Omental fat pad (tissue), 4 donors: ENCODE results near the gene HPSE2. TPM values are rescaled to one million over a fixed set of nuclear protein-coding genes. Genes with fewer than 3 reads are reported as not detected.

Source experiments
- ATAC-seq: fragments of 150-250 bp; one replicate; pipeline ENCODE4 v1.9.1; 2016; ENCODE audit warnings: mild to moderate bottlenecking, moderate library complexity; ENCODE audit not compliant: low FRiP score
- DNase-seq: peaks from one replicate; pipeline ENCODE4 v3.0.0-alpha.2; 2019; ENCODE audit warnings: low spot score
- total RNA-seq, 4 donors: library from RNA; depleted of rRNA; stranded (reverse); fragments of >200 nt; gene quantifications; one replicate each; pipeline ENCODE4 v1.1.0, GENCODE V29; 2016
- TF ChIP-seq, protein P1 (sequence below), 3 donors: fragments of 450-650 bp; IDR thresholded peaks; one replicate each; pipeline ENCODE4 v1.5.1; 2016 to 2017; ENCODE audit warnings: antibody characterized with exemption in 3 of 3, mild to moderate bottlenecking in 3 of 3, moderate library complexity in 2 of 3

The HPSE2 gene
- total RNA-seq, 4 donors from 2014 or later: 0.24 to 1.5 (median 0.46) TPM

DNA sequence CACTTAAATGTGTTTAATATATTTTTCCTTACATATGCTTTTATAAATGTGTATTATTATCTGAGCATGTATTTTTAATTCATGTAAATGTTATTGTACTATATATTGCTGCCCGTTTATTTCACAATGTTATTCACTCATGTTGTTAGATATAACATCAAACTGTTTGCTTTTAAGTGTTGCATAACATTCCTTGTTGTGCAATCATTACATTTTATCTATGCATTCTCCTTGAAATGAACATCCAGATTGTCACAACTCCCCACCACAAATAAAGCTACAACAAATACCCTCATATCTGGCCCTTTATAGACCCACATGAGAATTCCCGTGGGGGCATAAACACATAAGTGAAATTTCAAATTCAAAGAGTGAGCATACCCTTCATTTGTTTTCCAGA, 264.2 kb downstream of the HPSE2 start:
- no peak for ATAC-seq
- no peak for DNase-seq
- TF ChIP-seq, protein P1, sequence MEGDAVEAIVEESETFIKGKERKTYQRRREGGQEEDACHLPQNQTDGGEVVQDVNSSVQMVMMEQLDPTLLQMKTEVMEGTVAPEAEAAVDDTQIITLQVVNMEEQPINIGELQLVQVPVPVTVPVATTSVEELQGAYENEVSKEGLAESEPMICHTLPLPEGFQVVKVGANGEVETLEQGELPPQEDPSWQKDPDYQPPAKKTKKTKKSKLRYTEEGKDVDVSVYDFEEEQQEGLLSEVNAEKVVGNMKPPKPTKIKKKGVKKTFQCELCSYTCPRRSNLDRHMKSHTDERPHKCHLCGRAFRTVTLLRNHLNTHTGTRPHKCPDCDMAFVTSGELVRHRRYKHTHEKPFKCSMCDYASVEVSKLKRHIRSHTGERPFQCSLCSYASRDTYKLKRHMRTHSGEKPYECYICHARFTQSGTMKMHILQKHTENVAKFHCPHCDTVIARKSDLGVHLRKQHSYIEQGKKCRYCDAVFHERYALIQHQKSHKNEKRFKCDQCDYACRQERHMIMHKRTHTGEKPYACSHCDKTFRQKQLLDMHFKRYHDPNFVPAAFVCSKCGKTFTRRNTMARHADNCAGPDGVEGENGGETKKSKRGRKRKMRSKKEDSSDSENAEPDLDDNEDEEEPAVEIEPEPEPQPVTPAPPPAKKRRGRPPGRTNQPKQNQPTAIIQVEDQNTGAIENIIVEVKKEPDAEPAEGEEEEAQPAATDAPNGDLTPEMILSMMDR (IDR thresholded peaks at IDR 0.05): no peak

DNA sequence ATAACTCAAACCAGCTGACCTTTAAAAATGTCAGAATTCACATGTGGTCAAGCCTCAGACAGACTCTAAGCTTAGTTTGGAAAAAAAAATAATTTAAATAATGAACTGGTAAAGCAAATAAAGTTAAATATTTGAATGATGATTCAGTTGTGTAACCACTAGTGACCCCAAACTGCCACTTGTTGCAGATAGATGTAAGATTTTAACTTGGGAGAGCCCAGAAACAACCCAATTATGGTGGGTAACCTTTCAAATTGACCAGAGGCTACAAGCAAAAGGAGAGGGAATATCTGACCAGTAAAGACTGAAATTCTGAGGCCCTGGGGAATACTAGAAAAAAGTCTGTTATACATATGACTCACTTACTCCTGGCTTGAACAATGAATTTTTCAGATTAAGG, 268.1 kb downstream of the HPSE2 start:
- DNase-seq (no peak), ATAC-seq (no peak)
- TF ChIP-seq, protein P1 (IDR thresholded peaks at IDR 0.05): no peak

DNA sequence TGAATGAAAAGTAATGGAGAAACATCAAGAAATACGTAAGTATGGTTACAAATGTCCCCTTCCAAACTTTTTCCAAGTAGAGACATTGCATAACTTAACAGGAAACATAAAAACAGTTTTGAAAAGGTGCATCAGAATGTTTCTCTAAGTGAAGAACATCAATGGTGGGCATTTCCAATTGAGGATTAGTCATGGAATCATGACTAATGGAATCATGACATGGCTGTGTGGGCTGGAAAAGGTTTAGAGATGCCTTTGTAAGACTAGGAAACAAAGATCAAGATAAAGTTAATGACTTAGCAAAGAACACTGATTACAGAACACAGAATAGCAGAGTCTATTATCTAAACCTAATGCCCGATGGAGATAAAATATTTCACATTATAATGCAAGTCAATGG, 272.0 kb downstream of the HPSE2 start:
- ATAC-seq (no peak), DNase-seq (no peak)
- TF ChIP-seq, protein P1 (IDR thresholded peaks at IDR 0.05): no peak

DNA sequence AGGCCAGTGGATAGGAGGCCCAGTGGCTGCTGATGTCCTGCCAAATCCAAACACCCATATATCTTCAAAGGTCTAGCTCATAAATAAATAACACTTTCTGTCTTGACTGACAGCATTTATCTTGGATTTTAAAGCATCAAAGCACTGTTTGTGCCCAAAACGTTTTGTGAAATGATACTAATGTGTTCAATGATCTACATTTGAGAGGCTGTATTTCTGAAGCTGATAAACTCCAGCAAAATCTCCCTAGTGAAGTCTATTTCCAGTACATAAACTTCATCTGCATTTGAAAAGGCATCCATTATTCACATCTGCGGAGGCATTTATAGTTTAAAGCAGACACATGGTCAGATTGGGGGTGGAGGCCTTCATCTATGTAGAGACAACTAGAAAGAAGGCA, 276.3 kb downstream of the HPSE2 start:
- DNase-seq: no peak
- TF ChIP-seq, protein P1 (IDR thresholded peaks at IDR 0.05): no peak
- no peak for ATAC-seq

DNA sequence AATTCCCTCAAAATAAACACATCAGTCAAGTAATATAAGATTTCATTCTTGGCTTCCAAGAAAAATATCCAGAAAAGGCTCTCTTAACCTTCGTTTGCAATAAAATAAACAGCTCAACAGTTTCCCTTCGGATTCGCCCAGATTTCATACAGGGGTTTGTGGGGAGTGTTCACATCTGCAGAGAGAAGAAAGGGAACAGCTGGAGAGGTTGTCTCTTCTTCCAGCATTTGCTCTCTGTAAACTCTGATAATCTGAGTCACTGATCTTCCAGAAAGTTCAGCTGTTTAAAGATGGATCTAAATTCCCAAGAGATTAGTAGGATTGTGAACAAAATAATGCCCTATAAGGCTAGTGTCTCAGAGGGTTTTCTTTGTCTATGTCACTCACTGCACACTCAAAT, 277.9 kb downstream of the HPSE2 start:
- ATAC-seq: no peak
- TF ChIP-seq, protein P1 (IDR thresholded peaks at IDR 0.05): no peak
- DNase-seq: no peak

DNA sequence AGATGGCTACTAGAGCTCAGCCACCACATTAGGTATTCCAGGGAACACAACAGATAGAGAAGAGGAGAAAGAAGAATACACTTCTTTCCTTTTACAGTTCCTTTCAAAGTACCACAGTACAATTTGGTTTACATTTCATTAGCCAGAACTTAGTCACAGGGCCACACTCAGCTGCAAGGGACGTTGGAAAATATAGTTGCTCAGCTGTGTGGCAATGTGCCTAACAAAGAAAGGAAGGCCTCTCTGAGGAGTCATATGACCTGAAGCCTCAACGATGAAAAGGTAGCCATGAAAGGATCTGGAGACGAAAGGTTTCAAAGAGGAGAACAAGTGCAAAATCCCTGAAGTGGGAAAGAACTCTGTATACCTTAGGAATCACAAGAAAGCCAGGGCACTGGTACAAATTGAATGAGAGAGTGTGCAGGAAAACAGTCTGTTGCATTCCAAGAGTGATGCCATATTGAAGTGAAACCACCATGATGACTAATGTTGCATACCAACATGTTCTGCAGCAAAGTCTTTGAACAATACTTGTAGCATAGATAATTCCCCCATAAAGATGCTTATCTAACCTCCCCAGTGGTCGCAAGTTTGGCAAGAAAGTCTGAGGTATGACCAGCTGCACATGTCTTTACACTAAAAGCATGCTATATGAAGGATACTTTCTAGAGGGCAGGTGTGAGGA, 278.9 kb downstream of the HPSE2 start:
- ATAC-seq (no peak), DNase-seq (no peak)
- TF ChIP-seq, protein P1 (IDR thresholded peaks at IDR 0.05): no peak

DNA sequence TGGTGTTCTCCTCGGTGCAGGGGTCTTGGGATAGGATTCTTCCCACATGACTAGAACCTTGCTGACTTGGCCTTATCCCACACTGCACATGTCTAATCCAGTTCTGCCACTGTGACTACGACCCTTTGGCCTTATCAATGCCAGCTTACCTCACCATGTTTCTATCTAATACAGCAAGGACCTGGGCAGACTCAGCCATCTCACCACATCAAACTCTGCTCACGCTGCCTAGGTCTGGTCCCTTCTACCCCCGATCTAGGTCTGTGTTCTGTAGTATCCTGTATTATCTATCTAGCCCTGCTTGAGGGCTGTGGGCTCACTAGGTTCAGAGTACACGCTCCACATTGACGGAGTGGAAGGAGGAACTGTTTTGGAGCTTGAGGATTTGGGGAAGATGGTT, 282.4 kb downstream of the HPSE2 start:
- ATAC-seq: no peak
- DNase-seq: no peak
- TF ChIP-seq, protein P1 (IDR thresholded peaks at IDR 0.05): no peak
